H1 (cell line): ENCODE measurements around the gene FIGNL2. TPM values are rescaled to one million over a fixed set of nuclear protein-coding genes. Genes with fewer than 3 reads are reported as not detected.

Source experiments
- BRCA1 ChIP-seq: IDR thresholded peaks from 2 replicates; pipeline ENCODE4 v1.6.1; 2012; ENCODE audit warnings: low read depth, low read length, improper control_type of control experiment
- E2F6 ChIP-seq: IDR thresholded peaks from 2 replicates; pipeline ENCODE4 v1.6.1; 2012; ENCODE audit warnings: inconsistent platforms
- SP1 ChIP-seq: IDR thresholded peaks from 2 replicates; pipeline ENCODE4 v1.6.1; 2011; ENCODE audit warnings: low read depth, low read length
- SP4 ChIP-seq: IDR thresholded peaks from 2 replicates; pipeline ENCODE4 v1.6.1; 2012; ENCODE audit warnings: low read length, inconsistent platforms
- TEAD4 ChIP-seq: IDR thresholded peaks from 2 replicates; pipeline ENCODE4 v1.6.1; 2012; ENCODE audit warnings: low read depth, low read length, inconsistent platforms, mixed read lengths
- polyA plus RNA-seq, 7 experiments: library from polyadenylated mRNA; depleted of rRNA in 3 of 7; stranded (reverse) in 5 of 7; unstranded in 2 of 7; fragments of >200 nt in 5 of 7; fragments of 200-250 nt in 2 of 7; gene quantifications; 1 replicate in 5 of 7; 2 replicates in 1 of 7; 4 replicates in 1 of 7; pipeline versions ENCODE4 v1.2.1 to v1.2.3, GENCODE V29; 2011 to 2013; ENCODE audit warnings: missing spikeins in 2 of 7, mixed read lengths in 2 of 7
- total RNA-seq: library from RNA; stranded (reverse); fragmentation: NEBNext Ultra II Directional; extraction: Animal tissue kit (Norgen Biotek cat#: 25700); gene quantifications from 2 replicates; pipeline ENCODE4 v1.2.1, GENCODE V29; 2021

Gene FIGNL2
- total and polyA plus RNA-seq, 2 of the 8 experiments (the other 6 are each of a cell fraction or from before 2014, with no cell fraction given), result 6.5 to 7.1 TPM

GRCh38 chr12:51866762-51867161, 18.2 kb upstream of the FIGNL2 start (continued):
- no peak for TF ChIP-seq SP1
- no peak for TF ChIP-seq TEAD4
- no peak for TF ChIP-seq SP4
- TF ChIP-seq E2F6, result no peak
- TF ChIP-seq BRCA1, result no peak
